ENCODE results near the gene DNAH9. TPM values are rescaled to one million over a fixed set of nuclear protein-coding genes. Genes with fewer than 3 reads are reported as not detected.

The DNAH9 gene
- total RNA-seq, 1 donor, result not detected

DNA sequence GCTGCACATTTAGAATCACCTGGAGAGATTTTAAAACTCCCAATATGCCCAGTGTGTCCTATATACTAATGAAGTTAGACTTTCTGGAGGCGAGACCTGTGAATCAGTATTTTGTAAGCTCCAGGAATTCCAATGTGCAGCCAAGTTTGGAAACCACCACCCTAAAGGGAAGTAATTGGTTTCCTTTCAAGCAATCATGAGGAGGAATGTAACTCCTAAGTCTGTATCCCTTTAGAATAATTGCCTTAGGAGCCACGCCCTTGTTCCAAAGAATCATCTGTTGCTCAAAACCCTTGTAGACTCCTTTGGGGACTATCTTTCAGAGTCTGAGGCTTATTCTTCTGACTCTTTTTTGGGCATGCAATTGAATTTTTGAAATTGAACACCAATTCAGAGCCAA, 84.4 kb downstream of the DNAH9 start:
- TF ChIP-seq, protein P1, sequence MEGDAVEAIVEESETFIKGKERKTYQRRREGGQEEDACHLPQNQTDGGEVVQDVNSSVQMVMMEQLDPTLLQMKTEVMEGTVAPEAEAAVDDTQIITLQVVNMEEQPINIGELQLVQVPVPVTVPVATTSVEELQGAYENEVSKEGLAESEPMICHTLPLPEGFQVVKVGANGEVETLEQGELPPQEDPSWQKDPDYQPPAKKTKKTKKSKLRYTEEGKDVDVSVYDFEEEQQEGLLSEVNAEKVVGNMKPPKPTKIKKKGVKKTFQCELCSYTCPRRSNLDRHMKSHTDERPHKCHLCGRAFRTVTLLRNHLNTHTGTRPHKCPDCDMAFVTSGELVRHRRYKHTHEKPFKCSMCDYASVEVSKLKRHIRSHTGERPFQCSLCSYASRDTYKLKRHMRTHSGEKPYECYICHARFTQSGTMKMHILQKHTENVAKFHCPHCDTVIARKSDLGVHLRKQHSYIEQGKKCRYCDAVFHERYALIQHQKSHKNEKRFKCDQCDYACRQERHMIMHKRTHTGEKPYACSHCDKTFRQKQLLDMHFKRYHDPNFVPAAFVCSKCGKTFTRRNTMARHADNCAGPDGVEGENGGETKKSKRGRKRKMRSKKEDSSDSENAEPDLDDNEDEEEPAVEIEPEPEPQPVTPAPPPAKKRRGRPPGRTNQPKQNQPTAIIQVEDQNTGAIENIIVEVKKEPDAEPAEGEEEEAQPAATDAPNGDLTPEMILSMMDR (IDR thresholded peaks at IDR 0.05; ENCODE audit: insufficient read depth, low read depth, low read length), result no peak
- no peak overlapping the region for H3K4me3 ChIP-seq (ENCODE audit: low read depth, low read length)
- DNase-seq (ENCODE audit: low read depth), result no peak

- no peak for DNase-seq (ENCODE audit: low read depth)
- TF ChIP-seq, protein P1 (IDR thresholded peaks at IDR 0.05; ENCODE audit: insufficient read depth, low read depth, low read length), result no peak
- no peak overlapping the region for H3K4me3 ChIP-seq (ENCODE audit: low read depth, low read length)
Observed at GRCh38 chr17:11690681-11691080, 92.4 kb downstream of the DNAH9 start.

GRCh38 chr17:11692688-11693087, 94.4 kb downstream of the DNAH9 start:
- DNase-seq (ENCODE audit: low read depth), result no peak
- H3K4me3 ChIP-seq (ENCODE audit: low read depth, low read length), result no peak overlapping the region
- TF ChIP-seq, protein P1 (IDR thresholded peaks at IDR 0.05; ENCODE audit: insufficient read depth, low read depth, low read length), result no peak

GRCh38 chr17:11693284-11693683, 95.0 kb downstream of the DNAH9 start:
- TF ChIP-seq, protein P1 (IDR thresholded peaks at IDR 0.05; ENCODE audit: insufficient read depth, low read depth, low read length), result no peak
- DNase-seq (ENCODE audit: low read depth), result no peak
- H3K4me3 ChIP-seq (ENCODE audit: low read depth, low read length), result no peak overlapping the region

DNA sequence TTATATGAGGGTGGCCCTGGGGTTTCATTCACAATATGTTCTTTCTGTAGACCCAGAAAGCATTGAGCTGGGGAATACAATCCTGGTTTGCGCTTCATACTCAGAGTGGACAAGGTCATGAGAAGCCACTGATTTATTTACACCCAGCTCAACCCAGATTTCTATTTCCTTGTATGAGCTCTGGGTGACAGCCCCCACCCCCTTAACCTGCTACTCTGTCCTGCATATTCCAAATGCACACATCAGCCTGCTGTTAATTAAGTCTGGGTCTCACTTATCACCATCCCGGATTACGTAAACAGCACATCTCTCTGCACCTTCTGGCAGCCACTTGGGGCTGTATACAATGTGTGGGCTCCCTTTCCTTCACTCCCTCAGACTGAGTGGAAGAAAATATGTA, 102.4 kb downstream of the DNAH9 start:
- TF ChIP-seq, protein P1 (IDR thresholded peaks at IDR 0.05; ENCODE audit: insufficient read depth, low read depth, low read length), result no peak
- no peak for DNase-seq (ENCODE audit: low read depth)
- H3K4me3 ChIP-seq (ENCODE audit: low read depth, low read length), result no peak overlapping the region

DNA sequence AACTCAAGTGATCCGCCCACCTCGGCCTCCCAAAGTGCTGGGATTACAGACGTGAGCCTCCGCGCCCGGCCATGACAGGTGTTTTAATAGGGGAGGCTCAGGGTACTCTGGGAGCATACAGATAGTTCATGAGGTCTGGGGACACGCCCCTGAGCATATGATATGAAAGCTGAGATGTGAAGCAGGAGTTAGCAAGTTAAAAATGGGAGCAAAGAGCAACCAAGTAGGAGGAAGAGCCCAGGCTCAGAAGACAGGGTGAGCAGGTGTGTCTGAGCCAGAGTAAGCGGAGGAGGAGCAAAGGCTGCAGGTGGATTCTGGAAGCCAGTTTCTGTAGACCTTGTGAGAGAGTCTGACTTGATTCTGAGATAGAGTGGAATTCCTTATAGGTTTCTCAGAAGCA, 103.6 kb downstream of the DNAH9 start:
- TF ChIP-seq, protein P1 (IDR thresholded peaks at IDR 0.05; ENCODE audit: insufficient read depth, low read depth, low read length), result no peak
- DNase-seq (ENCODE audit: low read depth), result no peak
- no peak overlapping the region for H3K4me3 ChIP-seq (ENCODE audit: low read depth, low read length)

GRCh38 chr17:11704041-11704440, 105.8 kb downstream of the DNAH9 start:
- DNase-seq (ENCODE audit: low read depth), result no peak
- TF ChIP-seq, protein P1 (IDR thresholded peaks at IDR 0.05; ENCODE audit: insufficient read depth, low read depth, low read length), result no peak
- no peak overlapping the region for H3K4me3 ChIP-seq (ENCODE audit: low read depth, low read length)

Measured in fibroblast of villous mesenchyme (primary cell).